AG09319 (cell line): ENCODE measurements around the gene ALOX12B.

Experiments
- DNase-seq: peaks from one replicate; pipeline ENCODE4 v3.0.0-alpha.2; 2010; ENCODE audit warnings: low read depth; ENCODE audit errors: extremely low read depth
- CTCF ChIP-seq: IDR thresholded peaks from 2 replicates; pipeline ENCODE4 v1.5.1; 2011; ENCODE audit warnings: low read depth, mild to moderate bottlenecking, inconsistent platforms, low read length, moderate library complexity

The ALOX12B gene

GRCh38 chr17:8046306-8046928, 41.1 kb downstream of the ALOX12B start:
- no peak for TF ChIP-seq CTCF
- no peak for DNase-seq

GRCh38 chr17:8044819-8045810, 42.4 kb downstream of the ALOX12B start:
- no peak for DNase-seq

GRCh38 chr17:8041979-8042378, 45.5 kb downstream of the ALOX12B start:
- no peak for DNase-seq
- TF ChIP-seq CTCF = no peak

More at GRCh38 chr17:8044819-8045810, 42.4 kb downstream of the ALOX12B start:
- no peak for TF ChIP-seq CTCF

GRCh38 chr17:8041249-8041928, 46.1 kb downstream of the ALOX12B start:
- peak; percentile 48 for TF ChIP-seq CTCF
- peak; percentile 36 for DNase-seq

GRCh38 chr17:8039611-8040168, 47.8 kb downstream of the ALOX12B start:
- no peak for DNase-seq
- TF ChIP-seq CTCF = no peak

GRCh38 chr17:8038954-8039610, 48.4 kb downstream of the ALOX12B start, which contains the start of gene ALOX15B:
ALOX15B (plus strand) TSS chr17:8039059; CDS start chr17:8039156, 97 bp downstream.
- DNase-seq = no peak
- no peak for TF ChIP-seq CTCF
